ENCODE measurements around the gene SPRR3.

The SPRR3 gene

DNA sequence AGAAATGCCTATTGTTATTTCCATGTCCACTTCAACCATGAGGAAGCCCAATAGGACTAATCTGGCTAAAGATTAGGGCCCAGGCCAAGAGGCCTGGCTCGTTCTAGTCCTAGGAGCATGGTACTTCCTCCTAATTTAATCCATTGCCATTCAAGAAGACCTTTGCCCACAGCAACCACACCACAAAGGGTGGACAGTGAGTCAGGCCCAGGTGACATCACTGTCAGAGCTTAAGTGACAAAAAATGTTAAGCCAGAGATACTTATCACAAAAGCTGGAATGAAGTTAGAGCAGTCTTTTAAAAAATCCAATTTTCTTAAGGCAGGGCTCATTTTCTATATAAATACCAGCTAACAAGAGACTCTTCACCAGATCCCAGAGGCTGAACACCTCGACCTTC lies at the start of gene SPRR3:
Gene SPRR3 (plus strand): TSS at position 368 of the 400 bp plus-strand sequence. CDS start 1,272 bp downstream, outside the sequence.
- no peak for DNase-seq

- DNase-seq, result no peak
Measured at GRCh38 chr1:152953761-152954160, 47.8 kb upstream of the SPRR3 start.

DNA sequence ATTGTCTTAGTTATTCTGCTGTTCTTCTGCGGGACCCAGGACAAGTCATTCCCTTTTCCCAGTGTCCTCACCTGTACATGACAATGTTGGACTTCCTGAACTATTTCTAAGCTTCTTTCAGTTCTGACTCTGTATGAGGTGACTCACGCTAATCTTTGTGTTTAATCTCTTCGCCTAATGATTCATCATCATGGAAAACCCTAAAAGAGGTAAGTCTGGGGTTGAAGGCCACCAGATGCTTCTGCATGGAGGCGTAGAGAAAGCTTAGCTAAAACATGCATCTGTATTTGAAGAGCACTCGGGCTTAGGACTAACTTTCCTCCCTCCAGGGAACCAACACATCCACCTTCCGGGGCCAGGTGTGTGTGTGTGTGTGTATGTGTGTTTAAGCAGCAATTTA lies 47.1 kb upstream of the SPRR3 start:
- DNase-seq, result no peak

GRCh38 chr1:152957561-152957960 lies 44.0 kb upstream of the SPRR3 start:
- no peak for DNase-seq

DNA sequence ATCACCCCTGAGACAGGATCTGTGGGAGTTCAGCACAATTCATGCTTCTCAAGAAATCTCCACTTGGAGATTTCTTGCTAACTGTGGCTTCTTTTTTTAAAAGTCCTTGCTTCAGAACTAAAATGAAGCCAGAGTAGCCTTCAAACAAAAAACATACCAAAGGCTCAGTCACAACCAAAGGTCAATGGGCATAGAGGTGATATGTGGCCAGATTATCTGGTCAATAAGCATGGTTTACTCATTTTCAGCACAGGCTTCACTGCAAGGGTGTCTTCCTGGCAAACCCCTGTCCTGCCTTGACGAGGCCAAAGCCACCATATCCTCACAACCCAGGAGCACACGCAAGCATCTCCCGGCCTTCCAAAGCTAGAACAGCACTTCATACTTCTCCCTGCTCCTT lies 42.3 kb upstream of the SPRR3 start:
- no peak for DNase-seq

- DNase-seq, result no peak
Measured at GRCh38 chr1:152959801-152960451, 41.6 kb upstream of the SPRR3 start.

GRCh38 chr1:152960452-152961044 lies 41.0 kb upstream of the SPRR3 start:
- DNase-seq, result no peak

DNA sequence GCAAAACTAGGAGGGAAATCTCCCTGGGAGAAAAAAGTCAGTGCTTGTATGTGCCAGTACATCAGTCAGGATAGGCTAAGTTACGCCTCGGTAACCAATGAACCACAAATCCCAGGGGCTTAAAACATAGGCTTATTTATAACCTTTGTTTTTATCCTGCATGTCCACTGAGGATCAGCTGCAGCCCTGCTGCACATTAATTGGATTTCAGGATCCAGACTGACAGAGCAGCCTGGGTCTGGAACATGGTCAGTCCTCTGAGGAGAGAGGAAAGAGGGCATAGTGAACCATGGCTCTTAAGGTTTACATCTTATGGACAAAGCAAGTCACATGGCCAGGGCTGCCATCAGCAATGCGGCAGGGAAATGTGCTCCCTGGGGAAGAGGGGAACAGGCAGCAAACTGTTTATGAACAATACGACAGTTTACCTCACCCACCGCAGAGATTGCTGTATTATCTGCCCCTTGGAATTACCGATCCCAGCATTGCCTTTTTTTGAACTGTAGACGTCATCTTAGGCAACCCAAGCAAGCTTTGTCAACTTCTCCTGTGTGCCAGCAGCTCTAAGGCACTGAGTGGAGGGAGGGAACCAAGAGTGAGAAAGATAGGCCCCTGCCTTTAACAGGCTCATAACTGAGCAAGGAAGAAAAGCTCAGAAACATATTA lies 40.2 kb upstream of the SPRR3 start:
- no peak for DNase-seq

DNA sequence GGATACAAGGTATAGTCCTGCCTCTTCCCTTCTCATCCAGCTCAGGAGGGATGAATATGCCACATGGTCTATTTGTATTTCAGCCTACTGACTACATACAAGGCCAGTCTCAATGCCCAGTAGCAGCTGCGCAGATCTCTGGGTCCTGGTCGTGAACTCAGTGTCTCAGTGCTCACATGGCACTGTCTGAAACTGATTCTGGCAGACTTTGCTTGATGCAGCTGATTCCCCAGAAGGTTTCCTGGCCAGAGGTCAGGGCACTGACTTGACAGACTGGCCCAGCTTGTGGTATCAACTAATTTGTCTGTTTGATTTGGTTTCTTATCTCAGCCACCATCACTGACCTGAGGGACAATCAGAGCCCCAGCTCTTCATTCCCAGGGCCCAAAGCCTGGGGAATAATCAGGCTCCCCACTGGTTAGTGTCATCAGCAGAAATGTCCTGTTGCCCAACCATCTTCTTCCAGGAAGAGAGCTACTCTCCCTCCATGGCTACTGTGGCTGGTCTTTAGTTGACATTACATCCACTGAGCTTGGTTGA lies 38.6 kb upstream of the SPRR3 start:
- no peak for DNase-seq

GRCh38 chr1:152964536-152964935 lies 37.0 kb upstream of the SPRR3 start:
- DNase-seq, result no peak

DNA sequence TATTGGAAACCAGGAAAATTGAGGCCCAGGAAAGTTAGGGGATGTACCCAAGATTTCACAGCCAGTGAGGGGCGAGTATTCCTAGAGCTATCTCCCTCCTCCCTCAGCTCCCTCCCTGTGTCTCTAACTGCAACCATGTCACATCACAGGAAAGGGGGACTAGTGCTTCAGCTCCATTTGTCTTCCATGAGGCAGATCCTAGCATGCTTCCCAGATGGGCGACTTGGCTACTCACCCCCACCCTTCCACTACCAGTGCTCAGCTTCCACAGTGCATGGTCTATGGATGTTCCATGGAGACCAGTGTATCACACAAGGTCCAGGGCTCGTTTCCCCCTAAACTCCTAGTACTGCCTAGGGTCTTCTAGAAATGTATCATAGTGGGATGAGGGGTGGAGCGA lies 35.7 kb upstream of the SPRR3 start:
- no peak for DNase-seq

- no peak for DNase-seq
Measured at GRCh38 chr1:152967201-152967600, 34.3 kb upstream of the SPRR3 start.

GRCh38 chr1:152968248-152968647 lies 33.3 kb upstream of the SPRR3 start:
- no peak for DNase-seq

DNA sequence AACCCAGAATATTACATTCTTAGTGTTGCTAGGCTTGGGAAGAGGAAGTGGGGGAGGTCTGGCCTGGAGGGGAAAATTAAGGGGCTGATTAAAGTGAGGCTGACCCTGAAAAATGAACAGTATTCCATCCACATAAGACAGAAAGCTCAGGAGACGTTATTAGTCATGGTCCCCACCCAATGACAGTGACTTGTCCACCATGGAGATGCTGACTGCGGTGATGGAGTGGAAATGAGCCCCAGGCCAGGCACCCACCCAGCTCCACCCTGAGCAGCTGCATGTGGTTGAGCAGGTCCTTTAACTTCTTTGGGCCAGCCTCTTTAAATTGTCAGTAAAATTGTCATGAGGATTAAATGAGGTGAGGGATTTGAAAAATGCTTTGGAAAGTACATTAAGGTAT lies 32.5 kb upstream of the SPRR3 start:
- no peak for DNase-seq

GRCh38 chr1:152970495-152970894 lies 31.1 kb upstream of the SPRR3 start, which contains the start of gene SPRR4:
Gene SPRR4, plus strand, starts transcription at chr1:152970648. Its CDS starts 1,243 bp downstream, at chr1:152971891.
- DNase-seq, result no peak

DNA sequence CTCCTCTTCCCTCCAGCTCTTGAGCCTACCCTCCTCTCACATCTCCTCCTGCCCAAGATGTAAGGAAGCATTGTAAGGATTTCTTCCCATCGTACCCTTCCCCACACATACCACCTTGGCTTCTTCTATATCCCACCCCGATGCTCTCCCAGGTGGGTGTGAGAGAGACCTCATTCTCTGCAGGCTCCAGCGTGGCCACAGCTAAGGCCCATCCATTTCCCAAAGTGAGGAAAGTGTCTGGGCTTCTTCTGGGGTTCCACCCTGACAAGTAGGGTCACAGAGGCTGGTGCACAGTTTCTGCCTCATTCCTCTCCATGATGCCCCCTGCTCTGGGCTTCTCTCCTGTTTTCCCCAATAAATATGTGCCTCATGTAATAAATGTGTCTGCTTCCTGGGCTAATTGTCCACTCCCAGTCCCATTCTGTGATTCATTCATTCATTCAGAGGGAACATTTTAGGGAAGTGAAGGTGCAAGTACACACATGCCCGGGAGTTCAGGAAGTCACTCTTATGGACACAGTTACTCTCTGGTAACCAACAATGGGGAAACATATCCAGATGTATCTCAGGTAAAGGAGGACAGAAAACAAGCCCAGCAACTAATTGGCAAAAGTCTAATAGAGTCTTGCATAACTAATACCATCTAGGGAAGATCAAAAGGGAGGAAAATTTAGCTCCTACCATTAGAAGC lies 29.2 kb upstream of the SPRR3 start:
- DNase-seq, result no peak

DNA sequence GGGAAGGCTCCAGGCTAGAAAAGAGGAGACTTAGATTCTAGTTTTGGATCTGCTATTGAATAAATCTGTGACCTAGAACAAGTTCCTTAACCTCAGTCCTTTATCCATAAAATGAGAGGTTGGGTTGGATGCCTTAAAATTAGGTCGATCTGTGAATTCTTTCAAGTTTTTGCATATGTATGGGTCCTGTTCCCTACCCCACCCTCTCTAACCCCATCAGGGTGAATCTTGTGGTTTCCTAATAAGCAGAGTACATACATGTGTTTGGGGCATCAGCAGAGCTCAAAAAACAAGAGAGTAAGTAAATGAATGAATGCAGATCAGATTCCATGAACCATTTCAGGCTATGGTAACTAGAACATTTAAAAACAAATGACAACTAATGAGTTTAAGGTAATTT lies 24.9 kb upstream of the SPRR3 start:
- DNase-seq, result no peak

DNA sequence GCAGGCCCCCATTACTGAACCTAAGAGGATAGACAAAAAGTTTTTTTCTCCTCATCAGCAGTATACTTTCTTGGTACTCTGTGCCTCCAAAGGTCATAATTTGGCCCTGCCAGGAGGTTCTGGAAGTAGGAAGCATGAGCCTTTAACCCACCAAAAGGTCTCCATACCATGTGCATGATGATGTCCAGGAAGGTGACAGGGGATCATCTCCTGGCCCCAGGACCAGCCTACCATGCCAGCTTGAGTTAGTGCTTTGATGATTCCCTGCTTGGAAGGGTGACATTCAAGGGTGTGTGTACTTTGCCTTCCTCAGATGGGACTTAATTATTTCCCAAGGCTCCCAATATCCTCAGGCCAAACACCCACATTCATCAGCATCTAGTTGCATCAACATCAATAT lies 23.9 kb upstream of the SPRR3 start:
- no peak for DNase-seq

- no peak for DNase-seq
Measured at GRCh38 chr1:152980676-152981075, 20.9 kb upstream of the SPRR3 start.

DNA sequence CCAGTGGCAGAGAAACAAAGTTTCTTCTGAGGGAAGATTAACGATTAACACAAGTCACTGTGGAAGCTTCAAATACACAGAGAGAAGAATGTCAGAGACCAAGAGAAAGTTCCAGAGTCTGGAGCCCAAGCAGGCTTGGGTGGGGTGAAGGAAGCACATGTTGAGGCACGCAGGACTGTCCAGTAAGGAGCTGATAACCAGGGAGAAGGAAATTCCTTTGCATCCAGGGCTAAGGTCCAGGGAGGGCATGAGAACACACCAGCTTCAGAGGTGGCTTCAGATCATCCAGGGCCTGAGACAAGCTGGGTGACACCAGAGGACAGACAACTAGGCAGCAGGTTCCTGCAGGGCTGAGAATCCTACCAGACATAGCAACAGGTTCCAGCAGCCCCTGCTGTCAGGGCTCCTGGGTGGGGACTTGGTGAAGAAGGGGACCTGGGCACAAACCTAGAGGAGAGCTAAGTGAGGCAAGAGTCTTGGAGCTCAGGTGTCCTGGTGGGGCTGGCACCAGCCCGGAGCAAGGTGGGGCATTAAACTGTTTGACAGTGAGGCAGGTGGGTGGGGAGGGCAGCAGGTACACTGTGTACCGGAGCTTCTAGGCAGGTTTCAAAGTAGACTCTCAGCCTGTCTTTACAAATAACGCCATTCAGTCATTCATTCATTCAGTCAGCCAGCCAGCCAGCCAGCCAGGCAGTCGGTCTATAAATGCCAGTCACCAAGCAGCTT lies 20.2 kb upstream of the SPRR3 start:
- DNase-seq, result no peak

GRCh38 chr1:152982076-152982475 lies 19.5 kb upstream of the SPRR3 start:
- DNase-seq, result no peak

GRCh38 chr1:152983234-152983633 lies 18.3 kb upstream of the SPRR3 start:
- DNase-seq, result no peak

DNA sequence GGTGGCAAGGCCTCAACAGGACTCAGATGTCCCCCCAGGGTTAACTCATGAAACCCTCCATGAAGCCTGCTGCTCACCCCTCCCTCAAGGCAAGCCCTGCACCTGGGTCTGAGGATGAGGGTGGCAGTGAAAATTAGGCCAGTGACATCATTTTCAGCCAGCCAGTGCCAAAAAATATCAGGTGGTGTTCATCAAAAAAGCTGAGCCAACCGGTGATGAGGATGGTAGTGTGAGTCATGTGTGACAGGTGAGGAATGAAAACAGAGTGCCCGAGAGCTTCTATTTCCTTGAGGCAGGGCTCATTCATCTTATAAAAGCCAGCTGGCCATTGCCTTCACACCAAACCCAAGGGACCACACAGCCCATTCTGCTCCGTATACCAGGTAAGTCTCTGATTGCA lies 17.8 kb upstream of the SPRR3 start, which contains the start of gene SPRR1A:
Gene SPRR1A (plus strand): TSS at position 339 of the 400 bp plus-strand sequence. CDS start 1,150 bp downstream, outside the sequence.
- DNase-seq, result no peak

Measured in hippocampal formation (tissue), 2 donors.